NCI-H187 (cell line): ENCODE results near the gene AHI1.

Experiments used
- DNase-seq, 2 experiments: peaks; one replicate each; lab custom pipeline; 2025; lab: John Stamatoyannopoulos, UW

Gene AHI1

DNA sequence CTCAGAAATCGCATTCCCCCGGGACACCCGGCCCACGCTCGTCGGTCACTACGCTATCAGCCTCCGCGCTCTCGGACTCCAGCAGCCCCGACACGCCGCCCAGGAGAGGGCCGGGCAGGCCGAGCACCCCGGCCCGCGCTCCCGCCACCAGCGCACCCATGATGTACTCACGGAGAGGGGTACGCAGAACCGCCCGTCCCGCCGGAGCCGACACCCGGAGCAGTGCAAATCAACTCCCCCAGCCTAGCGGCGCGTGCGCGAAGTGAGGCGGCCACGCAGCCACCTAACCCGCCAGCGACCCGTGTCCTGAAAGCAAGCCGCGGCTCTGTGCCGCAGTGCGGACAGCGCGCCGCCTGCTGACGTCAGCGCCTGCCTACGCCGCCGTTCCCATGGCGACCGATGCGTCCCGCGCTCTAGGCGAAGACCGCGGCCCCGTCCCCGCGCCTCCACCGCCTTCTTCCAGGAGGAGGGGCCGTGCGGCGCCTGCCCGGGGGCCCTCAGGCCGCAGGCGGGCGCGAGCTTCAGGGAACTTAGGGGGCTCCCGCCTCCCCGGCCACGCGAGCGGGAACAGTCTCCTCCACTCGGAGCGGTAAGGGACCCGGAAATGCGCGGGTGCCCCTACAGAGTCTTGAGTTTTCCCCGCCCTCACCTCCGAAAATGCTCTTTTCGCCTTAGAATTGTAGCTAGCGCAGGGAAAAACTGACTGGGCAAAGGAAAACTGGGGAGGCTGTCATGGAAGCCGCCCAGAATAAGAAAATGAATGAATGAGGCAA lies at the start of gene AHI1:
TSS of gene AHI1 (minus strand) at position 329 of the 773 bp plus-strand sequence. CDS start 5,503 bp downstream, outside the sequence.
- DNase-seq: peak; percentile 83 to 88

GRCh38 chr6:135546680-135547418 lies 49.3 kb upstream of the AHI1 start:
- no peak for DNase-seq

- DNase-seq: no peak
These were observed 48.7 kb upstream of the AHI1 start for GRCh38 chr6:135546206-135546605.

DNA sequence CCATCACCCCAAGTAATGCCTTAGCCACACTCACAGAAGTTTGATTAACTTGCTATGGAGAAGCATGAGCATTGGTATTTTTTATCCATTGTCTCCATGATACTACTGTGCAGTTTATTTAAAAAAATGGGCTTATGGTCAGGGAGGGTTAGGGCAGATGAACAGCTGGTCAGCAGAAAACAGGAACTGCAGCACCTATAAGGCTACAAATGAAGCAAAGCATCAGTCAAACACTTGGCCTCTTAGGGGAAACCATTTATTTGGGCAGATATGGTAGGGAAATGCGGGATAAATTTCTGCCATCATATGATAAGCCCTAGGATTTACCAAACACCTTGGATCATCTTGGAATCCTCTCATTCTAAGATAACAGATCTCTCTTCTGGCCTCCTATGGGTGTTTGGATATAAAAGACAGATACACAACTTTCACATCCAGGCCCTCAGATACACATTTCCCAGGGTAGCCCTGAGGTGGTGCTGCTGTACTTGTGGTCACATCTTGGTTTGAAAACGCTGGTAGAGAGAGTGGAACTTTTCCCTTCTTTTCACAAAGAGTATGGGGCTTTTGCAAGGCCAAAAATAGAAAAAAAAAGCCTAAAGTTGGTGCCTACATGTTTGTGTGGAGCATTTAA lies 42.8 kb upstream of the AHI1 start:
- DNase-seq: no peak

DNA sequence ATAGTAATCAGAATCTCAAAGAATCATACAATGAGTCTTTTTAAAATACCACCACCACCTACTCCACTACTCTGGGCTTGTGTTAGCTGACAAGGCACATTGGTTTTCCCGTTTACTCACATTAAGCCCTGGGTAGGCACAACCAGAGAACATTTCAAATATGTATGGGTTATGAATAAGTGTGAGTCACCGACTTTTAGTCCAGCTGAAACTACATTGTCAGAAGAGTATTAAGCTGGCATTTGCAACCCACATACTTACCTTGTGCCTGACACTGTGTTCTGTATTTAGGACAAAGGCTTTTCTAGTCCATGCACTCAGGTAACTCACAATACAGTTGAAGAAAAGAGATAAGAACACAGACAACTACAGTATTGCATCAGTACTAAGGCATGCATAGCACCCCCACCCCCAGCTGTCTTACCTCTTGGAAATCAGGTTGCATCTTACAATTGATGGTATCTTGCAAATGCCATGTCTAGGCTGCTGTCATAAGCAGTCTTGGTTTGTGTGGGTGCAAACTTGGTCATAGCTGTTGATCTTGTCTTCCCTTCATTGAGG lies 40.3 kb upstream of the AHI1 start:
- DNase-seq: no peak

GRCh38 chr6:135535989-135536414 lies 38.5 kb upstream of the AHI1 start:
- peak; percentile 17 to 23 for DNase-seq

- DNase-seq: no peak
These were observed 37.3 kb upstream of the AHI1 start for GRCh38 chr6:135534773-135535380.

- no peak for DNase-seq
These were observed 35.0 kb upstream of the AHI1 start for GRCh38 chr6:135532559-135532958.

- DNase-seq: no peak
These were observed 34.5 kb upstream of the AHI1 start for GRCh38 chr6:135531954-135532490.

DNA sequence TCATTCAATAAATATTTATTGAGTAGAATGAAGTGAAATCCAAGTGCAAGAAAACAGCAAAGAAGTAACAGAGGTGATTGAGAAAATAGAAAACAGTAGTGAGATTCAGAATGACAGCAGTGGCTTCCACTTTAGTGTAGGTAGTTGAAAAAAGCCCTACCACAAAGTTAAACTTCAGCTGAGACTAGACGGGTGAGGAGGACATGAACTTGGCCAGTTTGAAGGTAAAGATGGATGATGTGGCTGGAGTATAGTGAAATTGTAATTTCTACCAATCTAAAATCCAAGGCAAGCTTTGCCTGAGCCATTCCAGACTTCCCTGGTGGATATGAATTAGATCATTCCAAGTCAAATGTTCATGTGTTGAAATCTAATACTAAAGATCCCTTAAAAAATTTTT lies 32.6 kb upstream of the AHI1 start:
- no peak for DNase-seq

- no peak for DNase-seq
These were observed 30.4 kb upstream of the AHI1 start for GRCh38 chr6:135527960-135528249.

- DNase-seq: no peak
These were observed 29.8 kb upstream of the AHI1 start for GRCh38 chr6:135527116-135527959.

DNA sequence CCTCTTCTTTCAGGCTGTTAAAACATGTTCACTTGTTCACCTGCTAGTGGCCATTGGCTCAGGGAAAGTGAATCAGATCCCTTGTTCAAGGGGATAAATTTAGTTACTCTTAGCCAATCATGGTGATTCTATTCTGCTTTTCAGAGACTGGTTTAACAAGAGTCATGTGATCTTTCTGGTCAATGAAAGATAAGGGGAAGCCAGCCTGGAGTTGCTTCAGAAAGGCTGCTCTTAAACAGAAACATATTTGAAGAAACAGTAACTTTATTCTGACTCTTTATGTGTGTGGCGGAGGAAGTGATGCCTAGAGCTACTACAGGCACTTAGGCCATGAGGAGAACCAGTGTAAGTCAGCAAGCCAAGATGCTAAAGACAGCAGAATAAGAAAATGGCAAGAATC lies 28.1 kb upstream of the AHI1 start:
- no peak for DNase-seq

- no peak for DNase-seq
These were observed 25.6 kb upstream of the AHI1 start for GRCh38 chr6:135522965-135523692.

DNA sequence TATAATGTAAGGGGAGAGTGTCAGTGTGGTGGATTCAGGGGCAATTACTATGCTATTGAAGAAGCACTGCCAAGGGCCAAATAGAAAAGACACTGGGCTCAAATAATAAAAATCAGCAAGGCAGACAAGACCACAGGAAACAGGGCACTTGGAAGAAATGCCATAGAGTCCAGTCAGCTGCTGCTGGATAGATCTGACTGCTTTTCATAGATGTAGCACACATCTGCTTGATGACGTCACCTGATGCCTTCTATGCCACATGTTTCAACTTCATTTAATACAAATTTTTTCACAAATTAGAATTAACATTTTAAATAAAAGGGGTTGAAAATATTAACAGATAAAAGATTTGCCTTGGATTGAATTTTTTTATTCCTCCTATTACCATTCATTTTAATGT lies 23.9 kb upstream of the AHI1 start:
- DNase-seq: no peak

DNA sequence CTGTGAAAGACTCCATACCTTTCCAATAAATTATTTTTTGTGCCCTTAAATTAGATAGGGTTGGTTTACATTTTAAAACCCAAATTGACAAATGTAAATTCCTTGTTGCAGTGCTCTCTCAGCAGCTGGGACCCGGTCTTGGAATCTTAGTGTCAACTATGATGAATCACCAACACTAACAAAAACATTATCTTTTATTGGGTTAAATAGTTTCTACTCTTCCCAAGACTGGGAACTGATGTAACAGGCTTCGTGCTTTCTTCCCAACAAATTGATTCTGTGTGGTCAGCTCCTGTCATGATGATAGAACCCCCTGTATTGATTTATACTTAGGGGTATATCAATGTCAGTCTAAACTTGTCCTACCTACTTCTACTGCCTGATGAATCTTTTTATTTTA lies 23.2 kb upstream of the AHI1 start:
- DNase-seq: no peak

GRCh38 chr6:135519348-135519747 lies 21.8 kb upstream of the AHI1 start:
- no peak for DNase-seq

DNA sequence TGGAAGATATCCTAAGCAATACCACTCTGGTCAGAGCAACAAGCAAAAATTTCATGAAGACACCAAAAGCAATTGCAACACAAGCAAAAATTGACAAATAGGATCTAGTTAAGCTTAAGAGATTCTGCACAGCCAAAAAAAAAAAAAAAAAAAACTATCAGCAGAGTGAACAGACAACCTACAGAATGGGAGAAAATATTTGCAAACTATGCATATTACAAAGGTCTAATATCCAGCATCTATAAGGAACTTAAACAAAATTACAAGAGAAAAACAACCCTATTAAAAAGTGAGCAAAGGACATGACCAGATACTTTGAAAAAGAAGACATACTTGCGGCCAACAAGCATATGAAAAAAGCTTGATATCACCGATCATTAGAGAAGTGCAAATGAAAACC lies 20.0 kb upstream of the AHI1 start:
- no peak for DNase-seq

GRCh38 chr6:135514706-135515105 lies 17.2 kb upstream of the AHI1 start:
- DNase-seq: no peak

GRCh38 chr6:135506270-135506997 lies 8.9 kb upstream of the AHI1 start:
- no peak for DNase-seq
